H9 (cell line): ENCODE data around the gene RFX4. TPM values are rescaled to one million over a fixed set of nuclear protein-coding genes. Genes with fewer than 3 reads are reported as not detected.

Experiments
- DNase-seq: peaks from one replicate; pipeline ENCODE4 v3.0.0-alpha.2; 2017
- H2AFZ ChIP-seq: one replicate; pipeline ENCODE4 v1.6.1; 2013; ENCODE audit warnings: mild to moderate bottlenecking, low read length, control low read depth, moderate library complexity
- H2AK5ac ChIP-seq: 2 replicates; pipeline ENCODE4 v1.6.1; 2013; ENCODE audit warnings: low read length, control low read depth, mixed read lengths; ENCODE audit not compliant: insufficient read length
- H2BK120ac ChIP-seq: one replicate; pipeline ENCODE4 v1.6.1; 2013; ENCODE audit warnings: low read depth, mild to moderate bottlenecking, low read length, control low read depth, inconsistent platforms; ENCODE audit not compliant: poor library complexity, severe bottlenecking
- H2BK12ac ChIP-seq: 2 replicates; pipeline ENCODE4 v1.6.1; 2013; ENCODE audit warnings: low read length, control low read depth, mixed read lengths, low read depth; ENCODE audit not compliant: insufficient read length
- H2BK15ac ChIP-seq: 2 replicates; pipeline ENCODE4 v1.6.1; 2013; ENCODE audit warnings: low read depth, low read length, control low read depth
- H2BK20ac ChIP-seq: one replicate; pipeline ENCODE4 v1.6.1; 2013; ENCODE audit warnings: low read depth, mild to moderate bottlenecking, low read length, control low read depth, inconsistent platforms; ENCODE audit not compliant: poor library complexity, severe bottlenecking
- H2BK5ac ChIP-seq: 2 replicates; pipeline ENCODE4 v1.6.1; 2013; ENCODE audit warnings: low read length, control low read depth, mixed read lengths; ENCODE audit not compliant: insufficient read length
- H3K14ac ChIP-seq: 2 replicates; pipeline ENCODE4 v1.6.1; 2013; ENCODE audit warnings: low read length, control low read depth; ENCODE audit not compliant: insufficient read depth
- H3K18ac ChIP-seq: 2 replicates; pipeline ENCODE4 v1.6.1; 2013; ENCODE audit warnings: low read depth, mild to moderate bottlenecking, mixed read lengths, low read length, control low read depth; ENCODE audit not compliant: insufficient read length
- H3K23ac ChIP-seq: 2 replicates; pipeline ENCODE4 v1.6.1; 2013; ENCODE audit warnings: low read length, control low read depth, mixed read lengths, low read depth; ENCODE audit not compliant: insufficient read length
- H3K23me2 ChIP-seq: 2 replicates; pipeline ENCODE4 v1.6.1; 2013; ENCODE audit warnings: low read depth, mild to moderate bottlenecking, mixed read lengths, low read length, control low read depth; ENCODE audit not compliant: insufficient read length, poor library complexity, severe bottlenecking
- H3K27ac ChIP-seq: 2 replicates; pipeline ENCODE4 v1.5.1; 2013; ENCODE audit warnings: low read length, control low read depth, mixed read lengths, low read depth; ENCODE audit not compliant: insufficient read length
- H3K27me3 ChIP-seq: 2 replicates; pipeline ENCODE4 v1.6.1; 2013; ENCODE audit warnings: low read length, control low read depth, inconsistent platforms; ENCODE audit not compliant: insufficient read depth
- H3K4ac ChIP-seq: 2 replicates; pipeline ENCODE4 v1.6.1; 2013; ENCODE audit warnings: low read depth, mild to moderate bottlenecking, control low read depth, inconsistent platforms, low read length, moderate library complexity
- H3K4me1 ChIP-seq: 2 replicates; pipeline ENCODE4 v1.6.1; 2013; ENCODE audit warnings: low read length, control low read depth, inconsistent platforms; ENCODE audit not compliant: insufficient read depth
- H3K4me2 ChIP-seq: 2 replicates; pipeline ENCODE4 v1.6.1; 2013; ENCODE audit warnings: low read length, control low read depth, mixed read lengths; ENCODE audit not compliant: insufficient read length, insufficient read depth
- H3K56ac ChIP-seq: 2 replicates; pipeline ENCODE4 v1.6.1; 2013; ENCODE audit warnings: low read depth, mild to moderate bottlenecking, mixed read lengths, low read length, control low read depth; ENCODE audit not compliant: insufficient read length
- H3K79me1 ChIP-seq: 2 replicates; pipeline ENCODE4 v1.6.1; 2013; ENCODE audit warnings: low read depth, mild to moderate bottlenecking, moderate library complexity, low read length, control low read depth, inconsistent platforms; ENCODE audit not compliant: insufficient read depth, poor library complexity, severe bottlenecking
- H3K79me2 ChIP-seq: 2 replicates; pipeline ENCODE4 v1.6.1; 2013; ENCODE audit warnings: low read length, control low read depth, inconsistent platforms; ENCODE audit not compliant: insufficient read depth
- H3K9ac ChIP-seq: 2 replicates; pipeline ENCODE4 v1.6.1; 2013; ENCODE audit warnings: low read length, control low read depth, mixed read lengths; ENCODE audit not compliant: insufficient read length; ENCODE audit errors: extremely low read depth
- H3K9me3 ChIP-seq: one replicate; pipeline ENCODE4 v1.6.1; 2013; ENCODE audit warnings: low read depth, low read length, inconsistent platforms; ENCODE audit not compliant: control insufficient read depth
- H3T11ph ChIP-seq: one replicate; pipeline ENCODE4 v1.6.1; 2013; ENCODE audit warnings: mild to moderate bottlenecking, low read length, control low read depth, inconsistent platforms
- H4K20me1 ChIP-seq: one replicate; pipeline ENCODE4 v1.6.1; 2013; ENCODE audit not compliant: control insufficient read depth, insufficient read length, insufficient read depth
- H4K5ac ChIP-seq: 2 replicates; pipeline ENCODE4 v1.6.1; 2013; ENCODE audit warnings: low read depth, mild to moderate bottlenecking, mixed read lengths, low read length, control low read depth; ENCODE audit not compliant: insufficient read length
- H4K8ac ChIP-seq: replicated peaks from 2 replicates; pipeline ENCODE4 v1.6.1; 2013; ENCODE audit warnings: low read length, control low read depth, mixed read lengths, low read depth; ENCODE audit not compliant: insufficient read length
- H4K91ac ChIP-seq: 2 replicates; pipeline ENCODE4 v1.6.1; 2013; ENCODE audit warnings: low read depth, mild to moderate bottlenecking, moderate library complexity, mixed read lengths, low read length, control low read depth; ENCODE audit not compliant: insufficient read length
- H3K27ac Mint-ChIP-seq, 3 experiments: 2 replicates in 2 of 3; 3 replicates in 1 of 3; pipeline ENCODE4 v1.8.0; 2020 to 2021; ENCODE audit warnings: mixed read lengths in 3 of 3, mild to moderate bottlenecking in 1 of 3, moderate library complexity in 1 of 3
- H3K27me3 Mint-ChIP-seq: 2 replicates; pipeline ENCODE4 v1.8.0; 2021; ENCODE audit warnings: low read depth, mild to moderate bottlenecking, moderate library complexity, mixed read lengths
- H3K36me3 Mint-ChIP-seq, 3 experiments: 2 replicates in 2 of 3; 3 replicates in 1 of 3; pipeline ENCODE4 v1.8.0; 2020 to 2021; ENCODE audit warnings: low read depth in 3 of 3, mixed read lengths in 3 of 3; ENCODE audit not compliant: insufficient read depth in 1 of 3
- H3K4me1 Mint-ChIP-seq, 2 experiments: 2 replicates each; pipeline ENCODE4 v1.8.0; 2020; ENCODE audit warnings: mixed read lengths in 2 of 2
- H3K4me3 Mint-ChIP-seq, 2 experiments: 2 replicates in 1 of 2; 3 replicates in 1 of 2; pipeline ENCODE4 v1.8.0; 2020 to 2021; ENCODE audit warnings: mild to moderate bottlenecking in 2 of 2, mixed read lengths in 2 of 2, moderate library complexity in 1 of 2
- H3K9me3 Mint-ChIP-seq, 2 experiments: 2 replicates in 1 of 2; 3 replicates in 1 of 2; pipeline ENCODE4 v1.8.0; 2020; ENCODE audit warnings: mild to moderate bottlenecking in 2 of 2, mixed read lengths in 2 of 2, moderate library complexity in 1 of 2
- WGBS: extraction: QIAGEN DNeasy Blood & Tissue Kit; methylation state at CpG from one replicate; pipeline ENCODE4 v1.1.7; 2013; ENCODE audit warnings: missing lambda C conversion rate, low lambda C conversion rate, mixed read lengths; ENCODE audit not compliant: insufficient read length; ENCODE audit errors: extremely low coverage; 5-methylcytosine and 5-hydroxymethylcytosine counted together
- total RNA-seq: library from RNA; stranded (reverse); gene quantifications from 2 replicates; pipeline ENCODE4 v1.2.1, GENCODE V29; 2021
- TF ChIP-seq, protein P1 (sequence below): fragments of 200-600 bp; sonication (generic); conservative IDR thresholded peaks from 3 replicates; pipeline ENCODE4 v1.8.0; 2021; ENCODE audit warnings: antibody characterized with exemption, mild to moderate bottlenecking

The RFX4 gene
- total RNA-seq, 1 experiment from 2014 or later = 0.57 TPM

GRCh38 chr12:106632797-106633450, 50.1 kb downstream of the RFX4 start:
- Histone ChIP-seq H3T11ph (no peak overlapping the region), H2BK20ac (no peak overlapping the region), H2BK5ac (no peak overlapping the region), H4K91ac (no peak overlapping the region), H3K9ac (no peak overlapping the region), H3K23me2 (no peaks in the 10 kb centered on the region), H3K14ac (no peak overlapping the region), H3K27ac (no peak overlapping the region), H2BK120ac (no peak overlapping the region), H3K4me2 (no peak overlapping the region), H2BK12ac (no peak overlapping the region), H2AFZ (no peak overlapping the region), H3K23ac (no peak overlapping the region), H3K9me3 (no peaks in the 10 kb centered on the region), H3K79me1 (no peaks in the 10 kb centered on the region), H3K27me3 (no peaks in the 10 kb centered on the region), H2BK15ac (no peak overlapping the region), H4K8ac (no peak overlapping the region), H3K79me2 (no peaks in the 10 kb centered on the region), H3K4ac (no peak overlapping the region), H3K18ac (no peak overlapping the region), H4K20me1 (no peaks in the 10 kb centered on the region), H2AK5ac (no peak overlapping the region), H4K5ac (no peak overlapping the region), H3K4me1 (no peaks in the 10 kb centered on the region), H3K56ac (no peak overlapping the region)
- no peaks in the 10 kb centered on the region; a peak in 1 of 7 replicates for H3K36me3 Mint-ChIP-seq
- TF ChIP-seq, protein P1, sequence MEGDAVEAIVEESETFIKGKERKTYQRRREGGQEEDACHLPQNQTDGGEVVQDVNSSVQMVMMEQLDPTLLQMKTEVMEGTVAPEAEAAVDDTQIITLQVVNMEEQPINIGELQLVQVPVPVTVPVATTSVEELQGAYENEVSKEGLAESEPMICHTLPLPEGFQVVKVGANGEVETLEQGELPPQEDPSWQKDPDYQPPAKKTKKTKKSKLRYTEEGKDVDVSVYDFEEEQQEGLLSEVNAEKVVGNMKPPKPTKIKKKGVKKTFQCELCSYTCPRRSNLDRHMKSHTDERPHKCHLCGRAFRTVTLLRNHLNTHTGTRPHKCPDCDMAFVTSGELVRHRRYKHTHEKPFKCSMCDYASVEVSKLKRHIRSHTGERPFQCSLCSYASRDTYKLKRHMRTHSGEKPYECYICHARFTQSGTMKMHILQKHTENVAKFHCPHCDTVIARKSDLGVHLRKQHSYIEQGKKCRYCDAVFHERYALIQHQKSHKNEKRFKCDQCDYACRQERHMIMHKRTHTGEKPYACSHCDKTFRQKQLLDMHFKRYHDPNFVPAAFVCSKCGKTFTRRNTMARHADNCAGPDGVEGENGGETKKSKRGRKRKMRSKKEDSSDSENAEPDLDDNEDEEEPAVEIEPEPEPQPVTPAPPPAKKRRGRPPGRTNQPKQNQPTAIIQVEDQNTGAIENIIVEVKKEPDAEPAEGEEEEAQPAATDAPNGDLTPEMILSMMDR = no peak
- peaks cover 7% of the 10 kb centered on the region for H3K27me3 Mint-ChIP-seq
- H3K27ac Mint-ChIP-seq = no peak overlapping the region
- no peaks in the 10 kb centered on the region for H3K9me3 Mint-ChIP-seq
- WGBS = no CpG with 5 or more reads among the region's 7 CpGs
- H3K4me1 Mint-ChIP-seq = peaks cover 0 to 9% of the 10 kb centered on the region in 2 experiments; a peak in 2 of 4 replicates
- DNase-seq = no peak
- no peak overlapping the region for H3K4me3 Mint-ChIP-seq
